ENCODE data around the gene USP33.

The USP33 gene

DNA sequence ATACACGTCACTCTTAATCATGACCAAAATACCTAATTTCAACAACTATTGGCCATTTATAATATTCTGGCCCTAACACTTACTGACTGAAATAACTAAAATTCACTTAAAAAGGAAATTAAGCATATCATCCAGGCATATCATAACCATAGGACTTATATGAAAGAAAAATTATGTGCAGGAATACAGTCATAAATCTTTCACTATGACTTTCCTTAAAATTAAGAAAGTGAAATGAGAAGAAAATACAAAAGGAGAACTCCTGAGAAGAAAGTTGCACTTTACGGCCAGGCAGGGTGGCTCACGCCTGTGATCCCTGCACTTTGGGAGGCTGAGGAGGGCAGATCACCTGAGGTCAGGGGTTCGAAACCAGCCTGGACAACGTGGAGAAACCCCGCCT lies 86.6 kb downstream of the USP33 start:
- no peak overlapping the region for H3K27ac ChIP-seq (ENCODE audit: insufficient read depth, low read depth, low read length, poor library complexity, severe bottlenecking)
- no peak overlapping the region for H3K4me3 ChIP-seq (ENCODE audit: insufficient read depth, low read depth, low read length)
- H3K36me3 ChIP-seq (ENCODE audit: control insufficient read depth, insufficient read depth, low read length): no peaks in the 10 kb centered on the region
- H3K9me3 ChIP-seq (ENCODE audit: control insufficient read depth, low read length): no peaks in the 10 kb centered on the region
- no peaks in the 10 kb centered on the region for H3K4me1 ChIP-seq (ENCODE audit: control insufficient read depth, insufficient read depth, low read length)
- H3K27me3 ChIP-seq (ENCODE audit: control insufficient read depth, insufficient read depth, low read length, poor library complexity, severe bottlenecking): no peaks in the 10 kb centered on the region
- 89 to 95% methylated on average over 6 of the region's 6 CpGs for WGBS, 2 experiments

DNA sequence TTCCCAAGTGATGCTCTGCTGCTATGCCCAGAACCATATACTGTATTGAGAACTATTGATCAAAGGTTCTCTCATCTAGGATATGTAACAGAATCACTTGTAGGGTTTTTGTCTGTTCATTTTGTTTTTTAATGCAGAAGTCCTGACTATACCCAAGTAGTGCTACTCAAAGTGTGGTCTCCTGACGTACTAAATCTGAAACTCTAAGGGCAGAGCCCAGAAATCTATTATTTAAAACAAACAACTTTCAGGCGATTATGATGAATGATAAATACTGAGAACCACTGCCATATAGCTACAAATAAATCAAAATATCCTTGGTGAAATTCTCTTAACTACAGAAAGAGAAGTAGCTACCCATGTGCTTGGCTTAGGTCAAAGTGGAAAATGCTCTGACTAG lies 87.3 kb downstream of the USP33 start:
- no peaks in the 10 kb centered on the region for H3K4me1 ChIP-seq (ENCODE audit: control insufficient read depth, insufficient read depth, low read length)
- H3K27me3 ChIP-seq (ENCODE audit: control insufficient read depth, insufficient read depth, low read length, poor library complexity, severe bottlenecking): no peaks in the 10 kb centered on the region
- H3K36me3 ChIP-seq (ENCODE audit: control insufficient read depth, insufficient read depth, low read length): no peaks in the 10 kb centered on the region
- H3K9me3 ChIP-seq (ENCODE audit: control insufficient read depth, low read length): no peaks in the 10 kb centered on the region
- H3K4me3 ChIP-seq (ENCODE audit: insufficient read depth, low read depth, low read length): no peak overlapping the region
- H3K27ac ChIP-seq (ENCODE audit: insufficient read depth, low read depth, low read length, poor library complexity, severe bottlenecking): no peak overlapping the region
- WGBS, 2 experiments: 89 to 93% methylated on average over 1 to 2 of the region's 2 CpGs

DNA sequence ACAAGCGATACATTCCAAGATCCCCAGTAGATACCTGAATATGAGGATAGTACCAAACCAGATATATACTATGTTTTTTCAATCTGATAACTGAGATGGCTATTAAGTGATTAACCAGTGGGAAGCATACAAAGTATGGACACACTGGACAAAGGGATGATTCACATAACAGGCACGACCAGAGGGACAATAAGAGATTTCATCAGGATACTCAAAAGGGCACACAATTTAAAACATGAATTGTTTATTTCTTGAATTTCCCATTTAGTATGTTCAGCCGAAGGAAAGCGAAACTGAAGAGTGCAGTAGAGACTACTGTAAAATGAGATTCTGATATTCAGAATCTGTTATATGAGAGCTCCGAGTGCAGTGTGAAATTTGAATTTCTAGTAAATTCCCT lies 87.8 kb downstream of the USP33 start:
- no peaks in the 10 kb centered on the region for H3K9me3 ChIP-seq (ENCODE audit: control insufficient read depth, low read length)
- H3K4me3 ChIP-seq (ENCODE audit: insufficient read depth, low read depth, low read length): no peak overlapping the region
- H3K36me3 ChIP-seq (ENCODE audit: control insufficient read depth, insufficient read depth, low read length): no peaks in the 10 kb centered on the region
- no peaks in the 10 kb centered on the region for H3K27me3 ChIP-seq (ENCODE audit: control insufficient read depth, insufficient read depth, low read length, poor library complexity, severe bottlenecking)
- H3K4me1 ChIP-seq (ENCODE audit: control insufficient read depth, insufficient read depth, low read length): no peaks in the 10 kb centered on the region
- no peak overlapping the region for H3K27ac ChIP-seq (ENCODE audit: insufficient read depth, low read depth, low read length, poor library complexity, severe bottlenecking)
- 93 to 96% methylated on average over 4 to 5 of the region's 5 CpGs for WGBS, 2 experiments

DNA sequence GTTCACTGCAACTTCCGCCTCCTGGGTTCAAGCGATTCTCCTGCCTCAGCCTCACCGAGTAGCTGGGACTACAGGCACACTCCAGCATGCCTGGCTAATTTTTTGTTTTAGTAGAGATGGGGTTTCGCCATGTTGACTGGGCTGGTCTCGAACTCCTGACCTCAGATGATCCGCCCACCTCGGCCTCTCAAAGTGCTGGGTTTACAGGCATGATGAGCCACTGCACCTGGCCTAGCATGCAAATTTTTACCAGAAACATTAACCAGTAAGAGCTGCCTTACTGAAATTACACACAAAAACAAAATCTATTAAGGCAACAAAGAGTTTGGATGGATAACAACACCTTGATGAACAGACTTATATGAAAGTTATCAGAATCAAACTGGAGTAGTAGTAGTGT lies 89.3 kb downstream of the USP33 start:
- H3K36me3 ChIP-seq (ENCODE audit: control insufficient read depth, insufficient read depth, low read length): no peaks in the 10 kb centered on the region
- H3K27ac ChIP-seq (ENCODE audit: insufficient read depth, low read depth, low read length, poor library complexity, severe bottlenecking): no peak overlapping the region
- no peaks in the 10 kb centered on the region for H3K9me3 ChIP-seq (ENCODE audit: control insufficient read depth, low read length)
- 95% methylated on average over 7 of the region's 7 CpGs for WGBS, 2 experiments
- H3K27me3 ChIP-seq (ENCODE audit: control insufficient read depth, insufficient read depth, low read length, poor library complexity, severe bottlenecking): no peaks in the 10 kb centered on the region
- no peak overlapping the region for H3K4me3 ChIP-seq (ENCODE audit: insufficient read depth, low read depth, low read length)
- H3K4me1 ChIP-seq (ENCODE audit: control insufficient read depth, insufficient read depth, low read length): no peaks in the 10 kb centered on the region

DNA sequence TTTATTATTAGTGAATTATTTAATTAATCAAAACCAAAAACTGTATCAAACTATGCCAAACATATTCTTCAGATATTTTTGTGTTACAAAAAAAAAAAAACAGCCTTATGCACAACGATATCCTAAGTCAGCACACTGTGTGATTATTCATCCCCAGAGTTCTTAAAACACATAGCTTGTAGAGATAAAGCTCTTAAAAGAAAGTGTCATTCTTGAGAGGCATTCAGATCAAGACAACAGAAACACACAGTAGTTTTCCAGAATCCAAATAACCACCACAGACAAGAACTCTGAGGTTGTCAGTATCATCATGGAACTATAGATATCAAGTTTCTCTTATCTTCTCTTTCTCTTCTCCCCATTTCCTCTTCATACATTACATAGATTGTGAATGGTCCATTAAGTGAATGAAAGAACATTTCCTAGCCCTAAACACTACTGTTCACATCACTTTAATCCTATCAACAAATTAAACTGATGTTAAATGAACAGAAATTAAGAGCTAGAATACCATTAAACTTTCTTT lies 90.7 kb downstream of the USP33 start:
- WGBS, 2 experiments: 77 to 89% methylated on average over 1 of the region's 1 CpG
- no peaks in the 10 kb centered on the region for H3K9me3 ChIP-seq (ENCODE audit: control insufficient read depth, low read length)
- H3K27ac ChIP-seq (ENCODE audit: insufficient read depth, low read depth, low read length, poor library complexity, severe bottlenecking): no peak overlapping the region
- no peaks in the 10 kb centered on the region for H3K4me1 ChIP-seq (ENCODE audit: control insufficient read depth, insufficient read depth, low read length)
- H3K27me3 ChIP-seq (ENCODE audit: control insufficient read depth, insufficient read depth, low read length, poor library complexity, severe bottlenecking): no peaks in the 10 kb centered on the region
- no peaks in the 10 kb centered on the region for H3K36me3 ChIP-seq (ENCODE audit: control insufficient read depth, insufficient read depth, low read length)
- H3K4me3 ChIP-seq (ENCODE audit: insufficient read depth, low read depth, low read length): no peak overlapping the region

DNA sequence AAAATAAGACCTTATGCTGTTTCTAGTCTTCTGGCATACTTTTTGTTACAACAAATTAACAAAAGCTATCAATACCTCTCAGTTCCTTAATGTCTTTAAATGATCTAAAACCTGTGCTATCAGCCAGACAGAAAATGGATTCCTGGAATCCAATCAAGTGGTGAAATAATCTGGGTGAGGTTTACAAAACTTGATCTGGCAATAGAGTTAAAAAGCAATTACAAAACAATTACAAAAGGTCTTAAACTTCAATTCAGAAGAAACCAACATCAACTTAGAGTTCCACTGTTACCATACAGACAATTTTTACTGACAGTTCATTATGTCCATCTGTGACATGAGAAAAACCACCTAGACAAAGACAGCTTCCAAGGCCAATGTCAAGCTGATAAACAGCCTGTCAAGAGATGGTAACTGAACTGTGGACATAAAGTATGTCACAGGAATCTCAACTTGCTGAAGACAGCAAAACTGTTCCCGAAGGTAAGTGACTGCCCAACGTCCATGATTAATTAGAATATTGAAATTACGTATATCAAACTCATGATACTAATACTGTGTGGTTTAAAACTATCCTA lies 94.6 kb downstream of the USP33 start:
- H3K9me3 ChIP-seq (ENCODE audit: control insufficient read depth, low read length): no peaks in the 10 kb centered on the region
- H3K4me1 ChIP-seq (ENCODE audit: control insufficient read depth, insufficient read depth, low read length): no peaks in the 10 kb centered on the region
- no peaks in the 10 kb centered on the region for H3K36me3 ChIP-seq (ENCODE audit: control insufficient read depth, insufficient read depth, low read length)
- no peaks in the 10 kb centered on the region for H3K27me3 ChIP-seq (ENCODE audit: control insufficient read depth, insufficient read depth, low read length, poor library complexity, severe bottlenecking)
- H3K27ac ChIP-seq (ENCODE audit: insufficient read depth, low read depth, low read length, poor library complexity, severe bottlenecking): no peak overlapping the region
- WGBS, 2 experiments: 100% methylated on average over 1 to 2 of the region's 3 CpGs
- no peak overlapping the region for H3K4me3 ChIP-seq (ENCODE audit: insufficient read depth, low read depth, low read length)

DNA sequence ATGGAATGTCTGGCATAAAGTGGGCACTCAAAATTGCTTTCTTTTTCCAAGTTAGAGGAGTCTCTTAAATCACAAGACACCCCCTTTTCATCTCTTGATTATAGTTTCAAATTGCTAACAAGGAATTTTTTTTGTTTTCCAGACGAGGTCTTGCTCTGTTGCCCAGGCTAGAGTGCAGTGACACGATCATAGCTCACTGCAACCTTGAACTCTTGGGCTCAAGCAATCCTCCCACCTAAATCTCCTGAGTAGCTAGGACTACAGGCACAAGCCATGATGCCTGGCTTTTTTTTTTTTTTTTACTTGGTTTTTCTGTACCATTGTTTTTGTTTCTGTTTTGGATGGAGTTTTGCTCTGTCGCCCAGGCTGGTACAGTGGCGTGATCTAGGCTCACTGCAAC lies 98.0 kb downstream of the USP33 start:
- 93 to 95% methylated on average over 4 of the region's 4 CpGs for WGBS, 2 experiments
- H3K27ac ChIP-seq (ENCODE audit: insufficient read depth, low read depth, low read length, poor library complexity, severe bottlenecking): no peak overlapping the region

DNA sequence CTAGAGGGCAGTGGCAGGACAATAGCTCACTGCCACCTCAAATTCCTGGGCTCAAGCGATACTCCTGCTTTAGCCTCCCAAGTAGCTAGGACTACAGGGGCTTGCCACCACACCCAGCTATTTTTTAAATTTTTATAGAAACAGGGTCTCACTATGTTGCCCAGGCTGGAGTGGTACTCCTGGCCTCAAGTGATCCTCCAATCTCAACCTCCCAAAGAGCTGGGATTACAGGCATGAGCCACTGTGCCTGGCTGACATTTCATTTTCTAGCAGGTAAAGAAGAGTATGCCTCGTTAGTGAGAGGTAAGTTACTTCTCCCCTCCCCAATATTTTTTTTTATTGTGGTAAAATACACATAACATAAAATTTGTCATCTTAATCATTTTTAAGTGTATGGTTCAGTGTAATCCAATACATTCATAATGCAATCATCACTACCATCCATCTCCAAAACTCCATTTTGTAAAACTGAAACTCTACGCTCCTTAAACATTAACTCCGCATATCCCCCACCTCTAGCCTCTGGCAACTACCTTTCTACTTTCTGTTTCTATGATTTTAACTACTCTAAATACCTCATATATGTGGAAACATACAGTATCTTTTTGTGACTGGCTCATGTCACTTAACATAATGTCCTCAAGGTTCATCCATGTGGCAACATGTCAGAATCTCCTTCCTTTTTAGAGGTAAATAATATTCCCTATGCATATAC lies 99.6 kb downstream of the USP33 start:
- Histone ChIP-seq H3K9me3 (ENCODE audit: control insufficient read depth, low read length) (no peaks in the 10 kb centered on the region), H3K4me3 (ENCODE audit: insufficient read depth, low read depth, low read length) (no peak overlapping the region), H3K27me3 (ENCODE audit: control insufficient read depth, insufficient read depth, low read length, poor library complexity, severe bottlenecking) (no peaks in the 10 kb centered on the region), H3K27ac (ENCODE audit: insufficient read depth, low read depth, low read length, poor library complexity, severe bottlenecking) (no peak overlapping the region), H3K4me1 (ENCODE audit: control insufficient read depth, insufficient read depth, low read length) (no peaks in the 10 kb centered on the region), H3K36me3 (ENCODE audit: control insufficient read depth, insufficient read depth, low read length) (no peaks in the 10 kb centered on the region)
- WGBS, 2 experiments: 97% methylated on average over 3 of the region's 4 CpGs

More for the DNA sequence above, 98.0 kb downstream of the USP33 start:
- Histone ChIP-seq H3K36me3 (ENCODE audit: control insufficient read depth, insufficient read depth, low read length) (no peaks in the 10 kb centered on the region), H3K4me3 (ENCODE audit: insufficient read depth, low read depth, low read length) (no peak overlapping the region), H3K27me3 (ENCODE audit: control insufficient read depth, insufficient read depth, low read length, poor library complexity, severe bottlenecking) (no peaks in the 10 kb centered on the region), H3K9me3 (ENCODE audit: control insufficient read depth, low read length) (no peaks in the 10 kb centered on the region), H3K4me1 (ENCODE audit: control insufficient read depth, insufficient read depth, low read length) (no peaks in the 10 kb centered on the region)

DNA sequence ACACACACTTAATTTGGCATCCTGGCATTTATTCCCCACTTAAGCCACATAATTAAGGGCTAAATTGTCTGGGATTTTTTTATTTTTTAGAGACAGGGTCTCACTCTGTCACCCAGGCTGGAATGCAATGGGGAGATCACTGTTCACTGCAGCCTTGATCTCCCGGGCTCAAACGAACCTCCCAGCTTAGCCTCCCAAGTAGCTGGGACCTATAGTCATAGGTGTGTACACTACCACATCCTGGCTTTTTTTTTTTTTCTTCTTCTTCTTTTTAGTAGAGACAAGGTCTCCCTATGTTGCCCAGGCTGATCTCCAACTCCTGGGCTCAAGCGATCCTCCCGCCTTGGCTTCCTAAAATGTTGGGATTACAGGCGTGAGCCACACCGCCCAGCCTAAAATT lies 101.4 kb downstream of the USP33 start:
- no peak overlapping the region for H3K4me3 ChIP-seq (ENCODE audit: insufficient read depth, low read depth, low read length)
- 90 to 99% methylated on average over 5 to 6 of the region's 6 CpGs for WGBS, 2 experiments
- no peaks in the 10 kb centered on the region for H3K27me3 ChIP-seq (ENCODE audit: control insufficient read depth, insufficient read depth, low read length, poor library complexity, severe bottlenecking)
- no peaks in the 10 kb centered on the region for H3K36me3 ChIP-seq (ENCODE audit: control insufficient read depth, insufficient read depth, low read length)
- H3K27ac ChIP-seq (ENCODE audit: insufficient read depth, low read depth, low read length, poor library complexity, severe bottlenecking): no peak overlapping the region
- no peaks in the 10 kb centered on the region for H3K9me3 ChIP-seq (ENCODE audit: control insufficient read depth, low read length)
- no peaks in the 10 kb centered on the region for H3K4me1 ChIP-seq (ENCODE audit: control insufficient read depth, insufficient read depth, low read length)

DNA sequence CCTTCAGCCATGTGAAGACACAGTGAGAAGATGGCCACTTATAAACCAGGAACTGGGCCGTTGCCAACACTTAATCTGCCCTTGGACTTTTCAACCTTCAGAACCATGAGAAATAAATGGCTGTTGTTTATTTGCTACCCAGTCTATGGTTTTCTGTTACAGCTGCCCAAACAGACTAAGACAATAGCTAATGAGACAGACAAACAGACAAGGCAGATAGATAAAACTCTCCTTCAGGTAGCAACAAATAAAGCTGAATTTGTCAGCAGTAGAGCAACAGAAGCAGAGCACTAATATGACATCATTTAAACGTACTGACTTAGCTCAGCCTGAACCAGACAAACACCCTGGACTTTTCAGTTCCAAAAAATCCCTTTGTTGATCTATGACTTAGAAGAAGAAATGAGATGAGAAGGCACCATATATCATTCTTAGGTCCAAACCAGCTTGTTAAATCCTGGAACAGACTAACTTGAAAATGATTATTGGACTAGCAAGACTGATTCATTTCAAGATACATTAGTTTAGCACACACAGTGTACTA lies 104.1 kb downstream of the USP33 start:
- H3K27ac ChIP-seq (ENCODE audit: insufficient read depth, low read depth, low read length, poor library complexity, severe bottlenecking): no peak overlapping the region
- no peaks in the 10 kb centered on the region for H3K27me3 ChIP-seq (ENCODE audit: control insufficient read depth, insufficient read depth, low read length, poor library complexity, severe bottlenecking)
- H3K9me3 ChIP-seq (ENCODE audit: control insufficient read depth, low read length): peaks cover 4% of the 10 kb centered on the region
- H3K4me3 ChIP-seq (ENCODE audit: insufficient read depth, low read depth, low read length): no peak overlapping the region
- H3K36me3 ChIP-seq (ENCODE audit: control insufficient read depth, insufficient read depth, low read length): peaks cover 3% of the 10 kb centered on the region
- 92 to 100% methylated on average over 2 of the region's 2 CpGs for WGBS, 2 experiments
- no peaks in the 10 kb centered on the region for H3K4me1 ChIP-seq (ENCODE audit: control insufficient read depth, insufficient read depth, low read length)
